GM19351 (cell line): ENCODE measurements around the gene TTLL5.

Experiments used
- ATAC-seq: cut with Tn5 transposase; IDR thresholded peaks from one replicate; pipeline ENCODE4 v1.9.1; 2021; ENCODE audit warnings: mild to moderate bottlenecking, moderate library complexity; ENCODE audit not compliant: unreplicated experiment

TTLL5 gene, protein sequence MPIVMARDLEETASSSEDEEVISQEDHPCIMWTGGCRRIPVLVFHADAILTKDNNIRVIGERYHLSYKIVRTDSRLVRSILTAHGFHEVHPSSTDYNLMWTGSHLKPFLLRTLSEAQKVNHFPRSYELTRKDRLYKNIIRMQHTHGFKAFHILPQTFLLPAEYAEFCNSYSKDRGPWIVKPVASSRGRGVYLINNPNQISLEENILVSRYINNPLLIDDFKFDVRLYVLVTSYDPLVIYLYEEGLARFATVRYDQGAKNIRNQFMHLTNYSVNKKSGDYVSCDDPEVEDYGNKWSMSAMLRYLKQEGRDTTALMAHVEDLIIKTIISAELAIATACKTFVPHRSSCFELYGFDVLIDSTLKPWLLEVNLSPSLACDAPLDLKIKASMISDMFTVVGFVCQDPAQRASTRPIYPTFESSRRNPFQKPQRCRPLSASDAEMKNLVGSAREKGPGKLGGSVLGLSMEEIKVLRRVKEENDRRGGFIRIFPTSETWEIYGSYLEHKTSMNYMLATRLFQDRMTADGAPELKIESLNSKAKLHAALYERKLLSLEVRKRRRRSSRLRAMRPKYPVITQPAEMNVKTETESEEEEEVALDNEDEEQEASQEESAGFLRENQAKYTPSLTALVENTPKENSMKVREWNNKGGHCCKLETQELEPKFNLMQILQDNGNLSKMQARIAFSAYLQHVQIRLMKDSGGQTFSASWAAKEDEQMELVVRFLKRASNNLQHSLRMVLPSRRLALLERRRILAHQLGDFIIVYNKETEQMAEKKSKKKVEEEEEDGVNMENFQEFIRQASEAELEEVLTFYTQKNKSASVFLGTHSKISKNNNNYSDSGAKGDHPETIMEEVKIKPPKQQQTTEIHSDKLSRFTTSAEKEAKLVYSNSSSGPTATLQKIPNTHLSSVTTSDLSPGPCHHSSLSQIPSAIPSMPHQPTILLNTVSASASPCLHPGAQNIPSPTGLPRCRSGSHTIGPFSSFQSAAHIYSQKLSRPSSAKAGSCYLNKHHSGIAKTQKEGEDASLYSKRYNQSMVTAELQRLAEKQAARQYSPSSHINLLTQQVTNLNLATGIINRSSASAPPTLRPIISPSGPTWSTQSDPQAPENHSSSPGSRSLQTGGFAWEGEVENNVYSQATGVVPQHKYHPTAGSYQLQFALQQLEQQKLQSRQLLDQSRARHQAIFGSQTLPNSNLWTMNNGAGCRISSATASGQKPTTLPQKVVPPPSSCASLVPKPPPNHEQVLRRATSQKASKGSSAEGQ (N-terminal part only)

DNA sequence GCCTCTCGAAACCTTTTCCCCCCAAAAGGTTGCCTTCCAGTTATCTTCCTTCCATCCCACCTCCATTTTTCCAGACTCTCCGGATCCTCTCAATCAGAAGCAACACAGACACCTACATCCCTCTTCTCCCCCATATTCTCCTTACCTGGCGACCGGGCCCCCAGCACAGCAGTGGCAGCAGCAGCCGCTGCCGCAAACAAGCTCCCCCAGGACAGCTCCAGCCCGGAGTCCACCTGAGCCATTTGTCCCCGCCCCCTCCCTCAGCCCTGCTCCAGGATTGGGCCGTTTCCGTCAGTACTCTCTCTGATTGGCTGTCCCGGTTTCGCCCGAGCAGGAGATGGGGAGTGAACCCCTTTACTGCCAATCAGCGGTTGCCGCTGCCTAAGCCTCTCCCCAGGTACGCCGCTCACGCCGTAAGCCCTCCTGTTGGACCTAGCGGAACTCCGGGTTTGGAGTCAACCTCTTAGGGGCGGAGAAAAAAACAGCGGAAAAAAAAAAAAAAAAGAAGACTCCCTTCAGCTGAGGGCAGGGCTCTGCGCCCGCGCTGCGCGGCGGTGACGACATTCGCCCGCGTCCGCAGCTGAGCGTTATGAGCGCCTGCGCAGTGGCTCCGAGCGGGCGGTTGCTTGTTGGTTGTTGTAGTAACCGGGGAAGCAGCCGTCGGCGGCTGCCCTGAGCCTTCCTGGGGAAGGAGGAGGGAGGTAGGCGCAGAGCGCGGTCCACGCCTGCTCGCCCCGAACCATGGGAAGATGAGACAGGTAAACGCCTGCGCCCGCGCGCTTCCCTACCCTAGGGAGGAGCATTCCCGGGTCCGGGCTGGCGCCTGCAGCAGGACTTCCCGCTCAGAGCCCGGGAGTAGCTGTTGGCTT is at the start of gene TTLL5, which contains the start of gene ERG28:
TTLL5 (plus strand) TSS at position 617 of the 869 bp plus-strand sequence. CDS start 1,904 bp downstream, outside the sequence.
ERG28 (minus strand) TSS at position 247 of the 869 bp plus-strand sequence. CDS start 3,374 bp downstream, outside the sequence.
- ATAC-seq = peak; percentile 94

DNA sequence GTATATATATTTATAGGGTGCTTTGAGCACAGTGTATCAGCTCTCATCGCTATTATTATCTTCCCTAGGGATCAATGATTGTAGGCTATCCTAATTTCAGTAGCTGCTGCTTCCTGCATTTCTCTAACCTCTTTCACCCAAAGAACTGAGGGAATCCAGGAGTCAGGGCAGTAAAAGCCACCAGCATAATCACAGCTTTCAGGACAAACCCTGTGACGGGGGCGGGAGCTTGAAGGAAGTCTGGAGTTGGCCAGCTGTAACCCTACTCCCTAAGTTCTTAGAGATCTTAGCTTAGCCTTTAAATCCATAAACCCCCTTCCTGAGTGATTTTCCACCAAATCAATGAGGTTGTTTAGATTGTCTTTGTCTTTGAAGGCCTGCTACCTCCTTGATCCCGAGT is 48.9 kb upstream of the TTLL5 start:
- no peak for ATAC-seq

DNA sequence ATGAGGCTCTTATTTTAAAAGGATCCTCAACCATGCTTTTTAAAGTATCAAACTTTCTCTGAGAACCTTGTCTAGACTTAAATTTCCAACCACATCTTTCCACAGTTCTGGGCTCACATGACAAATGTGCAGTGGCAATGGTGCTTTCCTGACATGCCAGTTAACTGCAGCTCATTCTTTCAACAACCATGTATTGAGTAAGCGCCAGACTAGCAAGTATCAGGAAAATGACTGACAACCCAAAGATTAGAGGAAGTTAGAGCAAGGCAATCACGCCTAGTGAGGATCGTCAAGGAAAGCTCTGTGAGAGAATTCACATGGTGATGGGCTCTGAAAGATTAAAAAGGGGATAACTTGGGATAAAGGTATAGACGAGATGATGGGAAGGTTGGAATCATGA is 46.9 kb upstream of the TTLL5 start:
- no peak for ATAC-seq

DNA sequence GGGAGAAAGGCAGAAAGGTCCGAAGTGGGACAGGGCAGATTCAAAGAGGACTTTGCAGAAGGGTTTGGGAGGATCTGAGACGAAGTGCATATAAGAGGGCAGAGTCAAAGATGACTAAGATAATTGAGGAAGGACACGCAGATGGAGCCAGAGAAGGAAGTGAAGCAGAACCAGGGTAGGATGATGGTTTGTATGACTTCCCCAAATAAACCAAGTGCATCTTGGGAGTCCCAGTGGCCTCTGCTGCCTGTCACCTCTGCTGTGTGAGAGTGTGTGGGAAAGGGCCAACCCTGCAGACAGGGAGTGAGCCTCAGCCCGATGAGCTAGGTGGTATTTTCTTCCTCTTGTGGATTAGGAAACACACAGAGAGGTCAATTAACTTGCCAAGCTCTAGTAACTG is 45.8 kb upstream of the TTLL5 start:
- no peak for ATAC-seq

DNA sequence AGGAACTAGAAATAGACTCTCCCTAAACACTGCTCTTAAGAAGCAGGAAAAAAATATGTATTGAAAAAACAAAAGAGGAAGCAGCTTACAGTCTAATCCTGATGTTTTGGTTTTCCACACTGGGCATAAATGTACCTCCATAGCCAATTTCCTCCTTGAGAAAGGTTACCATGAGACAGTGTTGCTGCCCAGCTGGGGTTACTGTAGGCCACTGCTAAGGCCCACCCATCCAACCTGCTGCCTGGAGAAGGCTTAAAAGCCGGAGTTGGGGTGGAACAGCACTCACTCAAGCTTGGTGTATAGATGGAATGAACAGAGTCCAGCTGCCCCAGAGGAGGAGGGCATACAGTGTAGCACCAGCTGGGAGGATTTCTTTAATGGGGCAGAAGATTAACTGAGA is 41.5 kb upstream of the TTLL5 start:
- no peak for ATAC-seq

DNA sequence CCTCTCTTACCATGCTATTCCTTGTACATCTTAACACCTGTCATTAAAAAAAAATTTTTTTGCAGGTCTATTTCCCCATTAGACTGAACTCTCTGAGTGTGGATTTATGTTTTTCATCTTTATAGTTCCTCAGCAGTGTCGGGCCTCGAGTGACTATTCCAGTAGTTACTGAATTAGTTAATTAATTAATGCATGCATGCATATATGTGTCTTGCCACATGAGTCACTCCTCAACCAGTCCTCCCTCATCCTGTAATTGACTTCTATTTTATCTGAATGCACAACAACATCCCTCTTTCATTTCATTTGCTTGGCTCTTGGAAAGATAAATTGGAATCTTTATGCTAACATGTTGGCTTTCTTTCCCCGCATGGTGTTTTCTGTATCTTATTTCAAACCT is 36.0 kb upstream of the TTLL5 start:
- no peak for ATAC-seq

DNA sequence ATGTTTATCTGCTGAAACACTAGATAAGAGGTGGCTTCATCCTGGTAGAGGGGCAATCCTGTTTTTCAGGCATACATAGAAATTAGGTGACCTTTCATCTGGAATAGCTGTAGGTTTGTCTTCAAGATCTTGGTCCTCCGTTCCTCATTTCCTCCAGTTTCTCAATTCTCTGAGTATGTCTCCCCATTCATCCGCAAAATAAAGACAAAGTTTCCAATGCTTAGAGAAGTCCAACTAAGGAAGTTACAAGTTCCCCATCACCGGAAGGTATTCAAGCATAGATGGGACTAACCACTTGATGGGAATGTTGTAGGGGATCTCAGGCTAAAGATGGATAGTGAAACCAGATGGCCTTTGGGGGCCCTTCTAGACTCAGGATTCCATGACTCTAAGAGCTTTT is 34.6 kb upstream of the TTLL5 start:
- ATAC-seq = no peak

DNA sequence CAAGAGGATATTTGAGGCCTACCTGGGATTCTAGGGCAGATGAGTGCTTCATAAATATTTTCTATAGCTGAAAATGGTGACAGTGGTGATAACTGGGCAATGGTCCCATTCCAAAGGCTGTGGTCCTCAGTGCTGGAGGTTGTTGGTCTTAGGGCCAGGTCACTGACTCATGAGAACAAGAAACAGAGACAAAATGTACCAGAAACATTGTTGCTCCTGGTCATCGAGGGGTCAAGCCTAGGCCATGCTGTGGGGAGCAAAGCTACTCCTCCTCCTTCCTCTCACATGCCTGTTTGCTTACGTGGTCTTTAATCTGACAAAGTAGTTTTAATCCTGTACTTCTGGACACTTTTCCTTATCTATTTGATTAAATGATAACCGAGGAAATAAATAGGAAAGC is 34.2 kb upstream of the TTLL5 start:
- no peak for ATAC-seq

DNA sequence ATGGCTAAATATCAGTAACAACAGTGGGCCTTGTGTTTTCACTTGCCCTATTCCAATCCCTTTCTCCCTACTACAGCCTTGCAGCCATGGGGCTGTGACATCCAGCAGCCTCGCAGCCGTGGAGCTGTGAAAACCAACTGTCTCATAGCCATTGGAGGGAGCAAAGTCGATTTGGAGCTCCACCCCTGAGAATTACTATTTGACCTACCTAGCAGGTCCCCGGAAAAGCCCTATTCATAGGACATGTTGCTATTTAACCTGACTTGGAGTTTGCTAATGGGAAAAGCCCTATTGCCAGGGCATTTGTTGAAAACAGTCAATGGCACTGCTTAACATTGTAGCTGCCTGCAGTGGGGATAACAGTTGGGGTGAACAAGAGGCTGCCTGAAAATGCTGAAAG is 33.6 kb upstream of the TTLL5 start:
- no peak for ATAC-seq

DNA sequence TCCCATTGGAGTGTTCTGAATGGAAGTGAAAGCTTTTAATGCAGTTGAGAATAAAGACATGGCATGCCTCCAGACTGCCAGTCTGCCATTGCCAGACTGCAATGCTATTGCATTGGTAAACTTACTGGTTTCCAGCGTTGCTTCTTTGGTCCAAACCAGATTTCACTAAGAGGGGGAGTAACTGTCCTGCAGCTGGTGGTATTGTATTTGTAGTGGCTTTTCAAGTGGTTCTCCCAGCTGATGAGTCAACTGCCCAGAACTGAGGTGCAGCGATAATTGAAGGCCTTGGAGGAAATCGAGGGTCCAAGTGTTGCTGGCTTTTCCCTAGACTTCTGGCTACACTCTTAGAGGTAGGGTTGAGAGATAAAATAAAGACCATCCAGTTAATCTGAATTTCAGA is 32.2 kb upstream of the TTLL5 start:
- no peak for ATAC-seq

DNA sequence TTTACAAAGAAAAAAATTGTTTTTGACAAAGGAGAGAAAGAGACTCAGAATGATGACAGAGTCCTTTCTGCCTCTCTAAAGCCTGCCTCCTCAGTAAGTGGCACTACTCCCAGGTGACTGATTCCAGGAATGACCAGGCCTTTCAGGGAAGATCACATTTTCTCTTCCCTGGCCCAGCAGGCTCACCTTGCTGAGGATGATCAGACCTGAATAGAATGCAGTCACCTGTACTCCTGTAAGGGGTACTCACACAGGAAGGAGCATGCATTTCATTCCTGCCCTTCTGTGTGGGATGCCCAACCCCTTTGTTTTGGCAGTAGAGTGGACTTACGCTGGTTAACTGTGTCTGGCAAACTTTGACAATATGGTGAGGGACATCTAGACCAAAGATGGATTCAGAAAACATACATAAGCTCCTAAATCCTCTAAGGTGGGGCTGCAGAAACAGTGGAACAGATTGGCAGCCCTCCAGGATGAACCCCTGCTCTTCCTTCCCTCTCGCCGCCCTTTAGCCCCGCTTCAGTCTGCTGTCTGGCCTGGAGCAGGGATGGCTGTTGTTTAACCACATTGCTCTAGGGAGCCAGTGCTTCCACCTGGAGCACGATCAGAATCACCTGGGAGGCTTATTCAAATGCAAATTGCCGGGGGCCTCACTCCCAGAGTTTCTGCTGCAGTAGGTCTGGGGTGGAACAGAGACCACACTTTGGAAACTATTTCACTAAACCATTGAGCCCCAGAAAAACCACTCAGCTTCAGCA is 30.2 kb upstream of the TTLL5 start:
- ATAC-seq = no peak

DNA sequence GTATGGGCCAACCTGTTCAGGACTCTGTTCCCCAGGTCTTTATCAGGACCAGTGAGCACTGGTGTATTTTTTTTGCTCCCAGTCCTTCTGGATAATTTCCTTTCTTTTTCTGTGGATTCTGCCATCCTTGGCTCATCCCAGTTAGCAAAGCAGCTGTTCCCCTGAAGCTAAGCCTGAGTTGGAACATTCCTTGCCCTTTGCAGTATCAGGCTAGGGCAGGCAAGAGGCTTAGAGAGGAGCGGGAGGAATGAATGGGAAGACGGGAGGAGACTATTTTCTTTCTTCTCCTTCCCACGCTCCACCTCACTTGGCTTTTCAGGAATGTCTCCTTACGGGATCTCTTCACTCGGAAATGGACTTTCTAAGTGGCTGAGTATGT is 29.6 kb upstream of the TTLL5 start:
- no peak for ATAC-seq

DNA sequence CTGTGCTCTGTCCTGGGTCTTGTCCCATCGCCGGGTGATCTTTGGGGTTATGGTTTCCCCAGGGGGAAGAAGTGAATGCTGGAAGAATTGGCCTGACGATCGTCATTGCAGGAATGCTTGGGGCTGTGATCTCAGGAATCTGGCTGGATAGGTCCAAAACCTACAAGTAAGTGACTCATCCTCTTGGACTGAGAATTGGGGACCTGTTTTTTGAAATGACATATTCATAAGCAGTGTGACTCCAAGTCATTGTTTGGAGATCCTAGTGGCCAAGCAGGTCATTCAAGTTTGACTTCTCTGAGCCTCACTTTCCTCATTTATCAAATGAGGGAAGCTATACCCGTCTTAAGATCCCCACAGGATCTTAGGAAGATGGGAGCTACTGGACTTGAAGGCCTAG is 26.2 kb upstream of the TTLL5 start:
- ATAC-seq = no peak

DNA sequence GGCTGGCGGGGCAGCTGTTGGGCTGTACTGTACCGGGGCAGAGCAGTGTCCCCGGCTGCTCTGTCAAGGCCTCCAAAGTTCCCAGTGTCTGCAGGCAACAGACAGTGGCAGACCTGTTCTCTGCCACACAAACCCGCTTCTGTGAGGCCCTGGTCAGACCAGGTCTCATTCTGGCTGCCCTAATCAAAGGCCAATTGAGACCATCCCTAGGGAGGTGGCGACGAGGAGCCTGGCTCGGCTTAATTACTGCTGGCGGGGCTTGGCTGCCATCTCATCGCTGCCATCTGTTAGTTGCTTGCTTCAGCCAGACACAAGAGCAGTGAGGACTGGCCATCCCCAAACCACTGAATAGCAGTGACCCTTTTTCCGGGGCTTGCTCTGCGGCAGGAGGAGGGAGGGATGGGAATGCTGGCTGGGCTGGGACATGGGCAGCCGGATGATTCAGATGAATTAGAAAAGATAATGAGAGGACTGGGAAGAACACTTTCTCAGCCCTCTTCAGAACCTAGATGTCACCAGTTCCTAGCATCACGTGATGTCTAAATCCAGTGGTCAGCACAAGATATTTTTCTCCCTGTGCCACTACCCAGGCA is 24.9 kb upstream of the TTLL5 start:
- no peak for ATAC-seq

DNA sequence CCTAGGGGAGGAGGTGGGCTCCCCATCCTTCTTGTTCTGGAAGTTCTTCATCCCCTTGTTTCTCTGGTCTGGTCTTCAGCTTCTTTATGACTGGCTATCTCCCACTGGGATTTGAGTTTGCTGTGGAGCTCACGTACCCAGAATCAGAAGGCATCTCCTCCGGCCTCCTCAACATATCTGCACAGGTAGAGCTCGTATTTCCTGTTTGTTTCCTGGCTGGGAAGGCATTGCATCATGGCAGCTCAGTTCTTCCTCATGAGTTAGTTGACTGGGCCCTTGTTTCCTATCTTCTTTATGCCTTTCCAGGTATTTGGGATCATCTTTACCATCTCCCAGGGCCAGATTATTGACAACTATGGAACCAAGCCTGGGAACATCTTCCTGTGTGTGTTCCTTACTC is 20.2 kb upstream of the TTLL5 start:
- ATAC-seq = no peak

DNA sequence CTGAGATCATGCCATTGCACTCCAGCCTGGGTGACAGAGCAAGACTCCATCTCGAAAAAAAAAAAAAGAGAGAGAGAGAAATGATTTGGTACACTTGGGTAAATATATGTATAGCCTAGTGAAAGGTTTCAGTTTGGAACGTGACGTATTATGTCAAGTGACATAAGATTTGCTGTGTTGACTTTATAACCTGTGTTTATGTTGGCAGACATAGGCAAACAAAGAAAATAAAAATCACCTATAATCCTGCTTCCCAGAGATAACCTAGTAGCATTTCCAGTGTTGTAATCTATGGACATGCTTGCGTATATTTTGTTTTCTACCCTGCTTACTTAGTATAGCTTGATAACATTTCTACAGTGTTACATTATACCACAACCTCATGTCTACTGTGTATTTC is 17.1 kb upstream of the TTLL5 start:
- no peak for ATAC-seq

DNA sequence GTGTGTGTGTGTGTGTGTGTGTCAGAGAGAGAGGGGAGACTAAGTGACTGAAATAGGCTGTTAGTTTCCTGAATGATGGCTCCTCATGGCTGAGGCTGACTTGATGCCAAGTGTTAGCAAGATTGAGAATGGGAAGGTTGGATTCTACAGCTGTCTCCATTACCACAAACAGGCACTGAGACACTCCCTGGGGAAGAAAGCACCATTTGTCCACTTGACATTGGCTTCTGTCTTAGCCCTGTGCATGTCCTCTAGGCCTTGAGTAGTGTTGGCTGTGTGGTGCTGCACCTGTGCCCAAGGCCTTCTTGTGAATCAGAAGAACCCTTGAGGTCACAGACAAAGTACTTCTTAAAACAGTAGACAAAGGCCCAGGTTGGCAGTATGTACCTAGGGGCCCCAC is 16.0 kb upstream of the TTLL5 start:
- no peak for ATAC-seq

DNA sequence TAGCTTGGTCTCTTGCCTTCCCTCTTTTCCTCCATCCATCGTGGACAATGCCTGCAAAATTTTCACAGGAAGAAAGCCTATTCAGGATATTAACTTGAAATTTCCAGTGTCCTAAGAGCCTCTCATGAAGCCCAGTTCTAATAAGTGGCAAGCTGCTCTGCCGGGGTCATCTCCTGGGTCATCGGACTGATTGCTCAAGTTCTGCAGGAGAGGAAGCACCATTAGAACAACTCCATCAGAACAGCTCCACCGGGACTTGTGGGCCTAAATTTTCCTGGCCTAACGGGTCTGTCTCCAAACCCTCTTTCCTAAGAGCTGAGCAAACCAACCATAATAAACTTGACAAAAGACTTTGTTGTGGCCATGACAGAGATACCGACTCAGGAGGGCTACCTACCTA is 14.3 kb upstream of the TTLL5 start:
- ATAC-seq = no peak

DNA sequence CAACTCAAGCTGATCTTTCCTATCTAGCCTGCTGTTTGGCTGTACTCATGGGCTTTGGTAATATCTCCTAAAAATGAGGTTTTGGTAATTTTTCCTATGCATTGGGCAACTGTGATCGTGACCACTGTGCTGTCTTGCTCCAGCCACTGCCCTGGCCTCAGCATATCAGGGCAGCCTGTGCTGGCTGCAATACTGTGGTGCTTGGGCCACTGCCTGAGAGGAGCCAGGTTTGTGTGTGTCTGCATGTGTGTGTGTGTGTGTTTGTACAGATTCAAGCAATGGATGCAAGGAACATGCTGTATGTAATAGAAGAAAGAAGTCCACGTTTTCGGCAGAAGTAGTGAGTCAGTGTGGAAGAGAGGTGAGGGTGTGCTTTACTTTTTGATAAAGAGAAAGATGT is 13.4 kb upstream of the TTLL5 start:
- no peak for ATAC-seq
